SKM-1 (cell line): ENCODE results near the gene RIPK4.
"Not testable (repeated sequence)": the region's sequence is repeated elsewhere in the genome, so short reads cannot be mapped to it uniquely, and the experiment has no call there.

Experiments used
- DNase-seq: peaks from one replicate; lab custom pipeline; 2025; ENCODE audit not compliant: unreplicated experiment; lab: John Stamatoyannopoulos, UW

The RIPK4 gene

DNA sequence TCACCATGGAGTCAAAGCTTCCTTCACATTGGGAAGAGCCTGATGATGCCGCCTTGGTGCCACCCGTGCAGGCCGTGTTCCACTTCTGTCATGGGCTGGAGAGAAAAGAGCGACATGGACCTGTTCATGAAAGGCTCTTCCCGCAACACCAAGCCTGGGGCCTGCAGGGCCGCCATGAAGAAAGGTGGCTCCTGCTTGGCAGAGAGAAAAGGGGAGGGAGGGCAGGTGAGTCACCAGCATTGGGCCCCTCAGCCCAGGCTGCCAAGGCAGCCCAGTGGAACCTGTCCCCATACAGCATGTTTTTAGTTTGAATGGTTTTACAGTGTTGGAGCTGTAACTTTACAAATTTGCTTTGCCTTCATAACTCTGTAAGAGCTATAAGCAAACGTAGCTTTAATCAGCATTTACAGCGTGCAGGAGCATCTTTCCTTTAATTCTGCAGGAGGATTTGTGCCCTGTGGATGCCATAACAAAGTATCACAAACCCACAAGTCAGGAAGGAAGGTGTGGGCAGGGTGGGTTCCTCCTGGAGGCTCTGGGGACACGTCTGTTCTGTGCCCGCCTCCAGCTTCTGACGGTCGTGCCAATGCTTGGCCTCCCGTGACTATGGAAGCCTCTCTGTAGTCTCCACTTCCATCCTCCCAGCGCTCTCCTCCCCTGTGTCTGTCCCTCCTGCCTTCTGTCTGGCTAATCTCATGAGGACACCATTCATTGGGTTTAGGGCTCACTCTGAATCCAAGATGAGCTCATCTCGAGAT is 49.1 kb downstream of the RIPK4 start:
- DNase-seq, result no peak

DNA sequence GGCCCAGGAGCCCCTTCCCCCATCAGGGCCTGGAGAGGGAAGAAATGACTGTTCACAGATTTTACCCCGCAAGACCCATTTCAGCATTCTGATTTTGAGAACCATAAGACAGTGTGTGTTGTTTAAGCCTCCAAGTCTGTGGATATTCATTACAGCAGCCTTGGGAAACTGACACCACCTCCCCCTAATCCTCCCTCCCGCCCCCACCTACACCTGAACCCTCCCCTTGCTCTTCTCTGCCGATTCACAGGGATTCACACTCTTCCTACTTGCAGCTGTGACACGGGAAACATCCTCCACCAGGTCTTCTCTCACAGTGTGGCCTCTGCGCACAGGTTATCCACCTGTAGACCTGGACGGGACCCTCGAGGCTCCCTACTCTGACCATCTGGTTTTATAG is 50.1 kb downstream of the RIPK4 start:
- DNase-seq, result no peak

DNA sequence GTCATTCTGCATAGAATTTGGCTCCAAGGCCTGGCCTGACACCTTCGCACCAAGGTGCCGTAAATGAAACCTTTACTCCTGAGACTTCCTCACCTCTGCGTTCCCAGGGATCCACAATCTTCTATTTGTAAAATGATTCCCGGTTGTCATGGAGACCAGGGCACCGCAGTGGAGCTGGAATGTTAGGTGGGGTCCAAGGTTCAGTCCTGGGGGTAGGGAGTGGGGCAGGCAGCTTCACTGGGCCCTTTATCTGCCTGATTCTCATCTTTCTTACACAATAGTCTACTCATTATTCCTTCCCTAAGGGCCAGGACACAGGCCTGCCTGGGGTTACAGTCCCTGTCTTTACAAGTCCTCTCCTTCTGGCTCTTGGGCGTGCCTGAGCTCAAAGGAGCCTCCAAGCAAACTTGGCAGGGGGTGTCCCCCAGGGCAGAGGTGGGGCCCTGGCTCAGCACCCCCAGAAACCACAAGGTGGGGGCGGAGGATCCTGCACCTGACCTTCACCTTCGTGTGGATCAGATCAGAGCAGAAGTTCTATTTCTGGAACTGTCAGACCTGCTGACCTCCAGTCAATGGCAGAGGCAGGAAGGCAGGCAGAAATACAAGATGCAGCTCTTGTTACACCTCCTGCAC is 51.1 kb downstream of the RIPK4 start:
- DNase-seq, result no peak

DNA sequence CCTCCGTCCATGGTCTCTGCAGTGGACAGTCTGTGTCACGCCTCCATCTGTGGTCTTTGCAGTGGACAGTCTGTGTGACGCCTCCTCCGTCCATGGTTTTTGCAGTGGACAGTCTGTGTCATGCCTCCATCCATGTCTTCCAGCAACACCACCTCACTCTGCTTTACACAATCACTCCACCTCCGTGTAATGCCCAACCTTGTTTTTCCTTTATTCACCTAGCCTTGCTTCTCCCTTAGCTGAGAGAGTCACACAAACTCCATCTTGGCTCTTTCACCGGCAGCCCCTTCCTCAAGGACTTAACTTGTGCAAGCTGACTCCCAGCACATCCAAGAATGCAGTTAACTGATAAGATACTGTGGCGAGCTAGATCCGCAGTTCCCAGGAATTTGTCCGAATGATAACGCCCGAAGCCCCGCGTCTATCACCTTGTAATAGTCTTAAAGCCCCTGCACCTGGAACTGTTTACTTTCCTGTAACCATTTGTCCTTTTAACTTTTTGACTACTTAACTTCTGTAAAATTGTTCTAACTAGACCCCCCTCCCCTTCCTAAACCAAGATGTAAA is 52.5 kb downstream of the RIPK4 start:
- DNase-seq, result not testable (repeated sequence)

DNA sequence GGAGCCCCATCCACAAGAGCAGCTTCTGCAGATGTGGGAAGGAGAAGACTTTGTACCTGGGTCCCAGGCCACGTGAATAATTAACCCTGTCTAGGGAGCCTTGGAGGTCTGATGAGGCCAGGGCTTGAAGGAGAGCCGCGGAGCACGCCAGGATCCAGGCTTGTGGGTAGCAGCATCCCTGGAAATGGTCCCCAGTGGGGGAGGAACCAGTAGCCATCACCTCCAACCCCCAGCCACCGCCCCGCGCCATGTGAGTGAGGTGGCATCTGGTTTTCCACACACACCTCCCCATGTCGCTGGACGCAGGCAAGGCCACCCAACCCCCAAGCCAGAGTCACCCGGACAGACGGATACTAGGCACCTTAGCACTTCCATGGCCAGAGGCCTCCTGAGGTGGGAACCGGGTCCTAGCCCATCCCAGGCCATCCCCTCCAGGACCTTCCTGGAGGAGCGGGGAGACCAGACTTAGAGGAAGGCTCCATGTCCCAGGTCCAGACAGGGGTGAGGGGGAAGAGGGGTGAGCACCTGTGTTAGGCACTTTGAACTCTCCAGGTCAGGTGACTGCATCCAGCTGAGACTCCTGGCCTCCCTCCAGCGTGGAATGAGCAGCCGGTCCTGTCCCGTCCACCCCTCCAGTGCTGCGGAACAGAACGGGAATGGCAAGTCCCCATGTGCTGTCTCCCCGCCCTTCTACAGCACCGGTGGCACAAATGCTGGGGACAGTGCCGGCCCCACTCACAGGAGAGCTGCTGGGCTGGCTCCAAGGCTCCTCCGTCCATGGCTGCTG is 53.2 kb downstream of the RIPK4 start:
- no peak for DNase-seq

DNA sequence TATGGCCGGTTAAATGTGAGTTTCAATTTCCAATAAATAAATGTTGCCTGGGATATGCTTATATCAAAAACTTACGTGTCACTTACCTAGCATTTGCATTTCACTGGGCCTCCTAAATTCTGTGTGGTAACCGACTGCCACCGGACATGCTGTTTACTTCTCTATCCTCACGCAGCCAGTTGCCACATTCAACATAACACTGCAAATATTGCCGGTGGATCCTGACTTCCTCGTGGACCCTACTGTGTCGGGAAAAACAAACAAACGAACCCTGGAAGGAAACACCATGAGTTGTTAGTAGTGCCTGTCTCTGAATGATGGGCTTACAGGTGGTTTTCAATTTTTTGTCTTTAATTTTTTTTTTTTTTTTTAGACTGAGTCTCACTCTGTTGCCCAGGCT is 54.1 kb downstream of the RIPK4 start:
- DNase-seq, result no peak

DNA sequence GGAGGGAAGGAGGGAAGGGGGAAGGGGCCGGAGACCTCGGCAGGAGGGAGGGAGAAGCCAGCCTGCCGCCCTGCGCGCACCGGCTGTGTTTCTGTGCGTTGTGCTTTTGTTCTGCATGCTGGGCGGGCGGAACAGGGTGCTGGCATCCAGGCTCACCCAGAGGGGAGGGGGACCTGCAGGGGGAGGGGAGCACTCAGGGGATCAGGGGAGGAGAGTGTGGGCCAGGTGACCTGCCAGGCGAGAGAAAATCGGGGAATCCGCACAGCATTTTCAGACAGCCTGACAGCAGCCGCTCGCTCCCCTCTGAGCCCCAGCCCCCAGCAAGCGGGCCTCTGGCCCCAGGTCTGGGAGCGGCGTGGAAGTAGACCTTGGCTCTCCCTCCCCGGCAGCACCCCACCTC is 54.7 kb downstream of the RIPK4 start:
- DNase-seq, result no peak

DNA sequence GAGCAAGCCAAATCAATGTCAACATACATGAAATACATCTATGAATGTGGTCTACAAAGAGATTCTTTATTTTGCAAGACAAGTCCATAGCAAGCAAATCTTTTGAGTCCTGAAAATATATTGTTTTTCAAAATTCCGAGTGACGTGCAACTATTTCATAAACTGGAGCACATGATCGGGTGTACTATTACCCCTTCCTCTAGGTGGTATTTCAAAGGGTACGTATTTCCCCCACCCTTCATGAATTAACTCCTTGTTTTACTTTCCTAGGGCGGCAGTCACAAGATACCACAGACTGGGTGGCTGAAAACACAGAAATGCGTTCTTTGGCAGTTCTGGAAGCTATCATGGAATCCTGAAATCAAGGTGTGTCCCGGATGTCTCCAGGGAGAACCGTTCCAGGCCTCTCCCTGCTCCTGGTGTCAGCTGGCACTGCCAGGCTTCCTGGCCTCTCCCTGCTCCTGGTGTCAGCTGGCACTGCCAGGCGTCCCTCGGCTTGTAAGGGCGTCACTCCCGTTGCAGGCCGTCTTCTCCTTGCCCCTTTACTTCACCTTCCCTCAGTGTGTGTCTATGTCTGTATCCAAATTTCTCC is 55.3 kb downstream of the RIPK4 start:
- DNase-seq, result no peak

DNA sequence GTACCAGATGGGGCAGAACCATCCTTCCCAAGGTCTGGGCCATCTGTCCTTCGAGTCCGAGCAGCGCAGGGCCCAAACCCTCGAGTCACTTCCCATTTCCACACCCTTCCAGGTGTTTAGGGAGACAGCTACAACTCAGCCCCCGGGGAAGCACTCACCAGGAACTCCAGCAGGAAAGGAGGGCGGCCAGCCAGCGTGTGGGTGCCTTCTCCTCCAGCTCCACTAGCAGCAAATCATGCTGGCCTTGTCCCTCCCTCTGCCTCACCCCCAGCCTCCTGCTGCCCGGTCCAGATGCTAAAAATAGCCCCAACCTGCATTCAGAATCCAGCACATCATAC is 56.1 kb downstream of the RIPK4 start:
- DNase-seq, result no peak

DNA sequence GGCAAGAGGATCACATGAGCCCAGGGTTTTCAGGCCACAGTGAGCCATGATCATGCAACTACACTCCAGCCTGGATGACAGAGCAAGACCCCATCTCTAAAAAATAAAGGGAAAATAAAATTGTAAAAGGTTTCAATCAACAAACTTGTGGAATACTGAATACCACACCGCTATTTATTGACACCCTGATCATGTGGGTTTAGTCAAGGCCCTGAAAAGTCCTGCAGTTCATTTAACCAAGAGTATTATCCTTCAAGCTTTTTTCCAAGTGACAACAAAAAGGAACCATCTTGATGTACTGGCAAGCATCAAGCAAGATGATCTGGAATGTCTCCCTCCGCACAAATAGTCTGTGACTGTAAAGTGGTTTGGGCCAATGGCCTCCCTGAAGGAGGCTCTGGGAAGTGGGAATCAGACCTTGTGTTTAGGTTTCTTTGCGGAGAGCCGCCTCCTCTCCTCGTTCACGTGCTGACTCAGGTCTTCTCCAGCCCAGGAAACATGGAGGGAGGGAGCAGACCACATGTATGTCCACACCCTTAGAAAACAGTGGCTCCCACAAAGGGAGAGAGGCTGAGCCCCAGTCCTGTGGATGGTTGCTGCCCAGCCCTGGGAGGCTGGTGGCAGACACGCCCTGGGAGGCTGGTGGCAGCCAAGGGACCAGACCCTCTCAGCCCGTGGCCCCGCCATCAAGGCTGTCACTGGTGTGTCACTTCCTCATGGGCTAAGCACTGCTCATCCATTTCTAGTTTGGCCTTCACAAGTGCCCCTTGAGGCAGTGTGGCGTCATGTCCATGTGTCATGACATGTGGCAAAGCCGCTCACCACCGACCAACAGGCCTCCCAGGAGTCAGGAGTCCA is 56.7 kb downstream of the RIPK4 start:
- DNase-seq, result no peak

DNA sequence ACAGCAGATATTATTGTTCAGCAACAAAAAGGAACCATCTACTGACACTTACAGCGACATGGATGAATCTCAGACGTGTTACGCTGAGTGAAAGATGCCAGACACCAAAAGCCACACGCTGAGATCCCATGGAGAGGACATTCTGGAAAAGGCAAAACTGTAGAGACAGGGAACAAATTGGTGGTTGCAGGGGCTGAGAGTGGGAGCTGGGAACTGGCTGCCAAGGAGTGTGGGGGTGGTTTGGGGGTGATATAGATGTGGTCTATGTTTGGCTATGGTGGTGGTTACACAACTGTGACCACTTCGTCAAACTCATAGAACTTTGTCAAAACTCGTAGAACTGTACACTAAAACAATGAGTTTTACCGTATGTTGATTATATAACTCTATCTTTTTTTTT is 57.7 kb downstream of the RIPK4 start:
- no peak for DNase-seq

DNA sequence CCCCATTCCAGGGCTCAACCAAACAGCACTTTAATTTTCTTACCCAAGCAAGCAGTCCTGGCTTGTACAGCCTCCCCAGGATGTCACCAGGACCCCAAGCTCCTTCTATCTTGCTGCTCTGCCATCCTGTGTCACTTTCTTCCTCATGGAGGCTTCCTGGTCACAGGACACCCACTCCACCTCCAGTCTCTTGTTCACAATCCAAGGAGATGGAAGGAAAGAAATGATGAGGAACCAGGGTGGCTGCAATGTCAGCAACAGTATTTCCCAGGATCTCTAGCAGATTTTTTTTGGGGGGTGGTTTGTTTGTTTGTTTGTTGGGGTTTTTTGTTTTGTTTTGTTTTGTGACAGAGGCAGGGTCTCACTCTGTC is 58.9 kb downstream of the RIPK4 start:
- no peak for DNase-seq

DNA sequence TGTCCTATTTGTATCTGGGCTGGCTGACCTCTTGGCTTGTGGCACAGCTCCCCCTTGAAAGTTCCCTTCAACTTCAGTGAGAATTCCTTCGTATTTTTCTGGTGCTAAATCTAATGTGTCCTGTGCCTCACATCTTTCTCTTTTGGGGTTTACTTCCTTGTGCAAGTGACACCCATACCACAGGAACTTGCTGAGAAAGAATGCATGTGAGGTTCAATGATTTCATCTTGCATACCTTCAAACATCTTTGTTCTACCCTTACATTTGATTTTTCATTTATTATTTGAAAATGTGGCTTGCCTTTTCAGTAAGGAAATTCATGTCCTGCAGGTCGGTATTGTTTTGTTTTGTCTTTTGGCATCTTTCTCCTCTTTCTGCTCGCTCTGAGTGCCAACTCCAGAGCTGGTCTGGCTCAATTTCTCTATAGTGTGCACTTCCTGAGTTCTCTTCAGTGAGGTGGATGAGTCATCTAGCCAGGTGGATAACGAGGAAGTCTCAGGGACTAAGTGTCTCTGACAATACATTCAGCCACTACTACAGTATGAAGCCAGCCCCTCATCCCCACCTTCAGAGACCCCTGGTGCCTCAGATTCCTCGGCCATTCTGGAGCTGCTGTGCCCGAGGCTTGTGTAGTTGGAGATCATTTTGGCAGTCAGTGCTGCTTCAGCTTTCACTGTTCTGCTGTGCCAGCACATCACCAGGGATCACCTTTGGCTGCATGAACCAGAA is 59.5 kb downstream of the RIPK4 start:
- DNase-seq, result no peak

DNA sequence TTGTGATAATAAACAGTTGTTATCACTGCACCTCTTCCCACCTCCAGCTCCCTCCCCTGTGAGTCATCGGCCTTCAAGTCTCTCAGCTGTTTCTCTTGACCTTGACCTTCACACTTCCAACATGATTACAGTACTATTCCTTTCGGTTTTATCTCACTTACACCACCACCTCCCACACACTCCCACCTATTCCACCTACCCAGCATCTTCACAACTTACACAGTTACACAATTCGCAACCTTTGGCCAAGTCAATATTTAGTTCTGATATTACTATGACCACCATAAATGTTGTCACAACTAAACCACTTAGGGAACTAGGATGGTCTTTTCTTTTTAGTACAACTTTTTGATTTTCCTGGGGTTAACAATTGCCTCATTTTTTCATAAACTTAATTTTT is 60.2 kb downstream of the RIPK4 start:
- no peak for DNase-seq

DNA sequence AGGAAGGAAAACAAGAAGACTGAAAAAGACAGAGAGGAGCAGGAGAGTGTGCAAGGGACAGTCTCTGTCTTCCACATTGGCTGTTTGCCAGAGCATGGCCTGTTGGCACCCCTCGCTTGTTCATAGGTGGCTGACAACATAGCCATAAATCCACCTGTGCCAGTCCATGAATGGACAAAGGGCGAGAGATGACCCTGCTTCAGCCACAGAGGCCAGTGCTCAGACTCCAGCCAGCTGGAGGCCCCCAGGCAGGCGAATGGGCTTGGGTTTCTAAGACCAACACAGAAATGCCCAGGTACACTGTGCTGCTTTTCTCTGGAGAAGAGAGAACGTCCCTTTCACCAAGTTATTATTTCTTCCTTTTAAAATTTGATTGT is 60.6 kb downstream of the RIPK4 start:
- no peak for DNase-seq

DNA sequence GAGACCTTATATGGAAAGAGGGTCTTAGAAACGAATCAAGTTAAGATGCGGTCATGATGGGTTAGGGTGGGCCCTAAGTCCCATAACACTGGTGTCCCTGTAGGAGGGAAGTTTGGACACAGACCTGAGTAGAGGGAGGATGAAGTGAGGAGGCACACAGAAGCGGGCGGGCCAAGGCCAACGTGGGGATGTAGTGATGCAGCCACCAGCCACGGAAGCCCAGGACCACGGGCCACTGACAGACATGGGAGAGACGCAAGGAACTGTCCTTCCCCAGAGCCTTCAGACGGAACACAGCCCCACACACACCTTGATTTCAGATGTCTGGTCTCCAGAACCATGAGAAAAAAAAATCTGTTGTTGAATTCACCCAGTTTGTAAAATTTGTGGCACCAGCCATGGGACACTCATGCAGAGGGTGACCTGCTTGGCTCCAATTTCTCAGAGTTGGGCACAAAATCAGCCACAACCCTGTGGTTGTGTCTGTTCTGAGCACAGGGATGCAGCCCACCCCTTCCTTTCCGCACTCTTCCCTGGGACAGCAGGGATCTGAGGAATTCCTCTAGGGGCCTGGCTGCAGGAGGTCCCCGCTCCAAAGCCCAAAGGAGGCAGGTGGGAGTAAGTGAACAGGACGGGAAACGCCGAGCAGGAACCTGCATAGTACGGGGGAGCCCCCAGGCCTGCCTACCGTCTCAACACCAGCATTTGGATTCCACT is 61.1 kb downstream of the RIPK4 start:
- DNase-seq, result no peak

DNA sequence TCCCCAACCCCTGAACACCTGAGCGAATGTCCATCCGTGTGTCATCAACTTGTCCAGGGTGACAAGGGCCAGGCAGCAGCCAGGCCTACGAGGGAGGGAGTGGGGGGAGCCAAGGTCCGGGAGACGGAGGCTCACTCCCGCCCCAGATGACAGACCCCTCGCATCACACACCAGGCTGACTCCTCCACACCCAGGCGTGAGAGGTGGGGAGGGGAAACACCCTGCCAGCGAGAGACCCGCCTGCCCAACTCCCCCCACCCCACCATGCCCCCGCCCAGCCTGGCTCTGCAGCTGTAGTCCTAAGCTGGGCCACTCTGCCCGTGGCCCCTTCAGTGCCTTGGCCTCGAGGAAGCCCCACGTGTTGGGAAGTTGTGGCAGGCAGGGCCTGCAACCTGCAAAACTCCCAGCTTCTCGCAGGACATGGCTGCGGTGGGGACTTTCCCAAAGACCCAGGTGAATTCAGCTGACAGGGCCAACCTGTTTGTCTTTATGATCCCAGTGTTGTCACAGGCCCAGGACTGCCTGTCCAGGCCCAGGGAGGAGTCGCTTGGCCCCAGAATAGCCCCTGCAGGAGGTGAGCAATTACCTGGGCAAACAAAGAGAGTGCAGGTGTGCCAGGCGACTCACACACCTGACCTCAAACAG is 62.9 kb downstream of the RIPK4 start:
- no peak for DNase-seq

DNA sequence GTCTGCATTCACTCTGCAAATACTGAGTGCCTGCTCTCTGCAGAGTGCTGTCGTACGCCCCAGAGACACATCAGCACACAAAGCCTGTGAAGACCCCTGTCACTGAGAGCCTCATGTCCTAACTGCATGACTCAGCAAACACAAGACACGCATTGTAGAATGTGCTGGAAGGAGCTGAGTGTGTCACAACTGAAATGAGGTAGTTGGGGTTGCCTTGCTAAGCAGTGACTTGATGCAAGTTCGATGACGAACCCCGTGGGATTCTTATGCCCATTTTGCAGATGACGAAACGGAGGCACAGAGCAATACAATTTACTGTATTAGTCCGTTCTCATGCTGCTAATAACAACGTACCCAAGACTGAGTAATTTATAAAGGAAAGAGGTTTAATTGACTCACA is 65.1 kb downstream of the RIPK4 start:
- no peak for DNase-seq

DNA sequence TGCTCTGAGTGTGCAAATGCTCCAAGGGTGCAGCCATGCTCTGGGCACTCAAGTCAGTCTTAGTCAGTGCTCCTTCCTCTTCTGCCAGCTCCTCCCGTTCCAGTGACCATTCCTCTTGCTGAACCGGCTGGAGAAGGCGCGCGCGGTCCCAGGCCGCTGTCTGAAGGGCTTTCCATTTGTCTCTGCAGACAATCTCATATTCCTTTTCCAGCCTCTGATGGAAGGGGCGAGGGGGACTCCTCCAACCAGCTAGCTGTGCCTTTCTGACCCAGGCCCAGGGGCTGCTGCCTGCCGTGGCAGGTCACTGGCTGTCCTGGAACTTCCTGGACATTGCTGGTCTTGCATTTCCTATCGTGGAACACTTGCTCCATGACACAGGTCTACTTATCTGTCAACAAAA is 67.5 kb downstream of the RIPK4 start:
- no peak for DNase-seq
